NB4 (cell line): ENCODE data around the gene RAB6A.

Source experiments
- CTCF ChIP-seq: IDR thresholded peaks from one replicate; pipeline ENCODE4 v1.5.1; 2012; ENCODE audit warnings: low read depth, low read length
- MAX ChIP-seq: IDR thresholded peaks from 2 replicates; pipeline ENCODE4 v1.6.1; 2011; ENCODE audit warnings: low read depth, low read length
- MYC ChIP-seq: IDR thresholded peaks from 2 replicates; pipeline ENCODE4 v1.6.1; 2011; ENCODE audit warnings: low read depth, low read length
- POLR2A ChIP-seq: IDR thresholded peaks from 2 replicates; pipeline ENCODE4 v1.6.1; 2011; ENCODE audit warnings: mild to moderate bottlenecking; ENCODE audit not compliant: insufficient read length; ENCODE audit errors: extremely low read depth

- TF ChIP-seq POLR2A (no peak), CTCF (no peak), MYC (no peak), MAX (no peak)
Measured at GRCh38 chr11:73757598-73757997, 3.3 kb downstream of the RAB6A start.
